Fibroblast of skin of left biceps (primary cell): Measurements from ENCODE around the gene TANGO2.

Experiments
- DNase-seq, 2 experiments: peaks; one replicate each; pipeline ENCODE4 v3.0.0-alpha.2; 2013; ENCODE audit warnings: low read depth in 2 of 2

Gene TANGO2

DNA sequence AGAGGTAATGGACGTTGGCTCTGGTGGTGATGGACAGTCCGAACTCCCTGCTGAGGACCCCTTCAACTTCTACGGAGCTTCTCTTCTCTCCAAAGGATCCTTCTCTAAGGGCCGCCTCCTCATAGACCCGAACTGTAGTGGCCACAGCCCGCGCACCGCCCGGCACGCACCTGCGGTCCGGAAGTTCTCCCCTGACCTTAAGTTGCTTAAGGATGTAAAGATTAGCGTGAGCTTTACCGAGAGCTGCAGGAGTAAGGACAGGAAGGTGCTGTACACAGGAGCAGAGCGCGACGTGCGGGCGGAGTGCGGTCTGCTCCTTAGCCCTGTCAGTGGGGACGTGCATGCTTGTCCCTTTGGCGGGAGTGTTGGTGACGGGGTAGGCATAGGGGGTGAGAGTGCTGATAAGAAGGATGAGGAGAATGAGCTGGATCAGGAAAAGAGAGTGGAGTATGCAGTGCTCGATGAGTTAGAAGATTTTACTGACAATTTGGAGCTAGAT lies 65.2 kb downstream of the TANGO2 start:
- no peak for DNase-seq

DNA sequence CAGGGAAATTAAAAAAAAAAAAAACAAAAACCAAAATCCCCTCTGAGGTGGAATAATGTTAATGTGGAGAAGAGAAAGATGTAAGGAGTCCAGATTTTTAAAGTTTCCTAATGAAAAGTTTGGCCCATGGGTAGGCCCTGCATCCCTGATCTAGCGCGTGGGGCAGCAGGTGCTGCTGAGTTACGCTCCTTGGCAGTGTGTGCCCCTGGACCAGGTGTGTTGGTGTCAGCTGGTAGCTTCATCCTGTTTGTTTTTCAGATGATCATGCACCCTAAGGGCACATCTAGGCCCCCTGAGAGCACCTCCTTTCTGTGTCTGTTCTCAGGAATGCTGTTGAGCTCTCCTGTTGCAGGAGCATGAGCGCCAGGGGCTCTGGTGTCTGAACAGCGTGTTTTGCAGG lies 65.9 kb downstream of the TANGO2 start:
- no peak for DNase-seq

GRCh38 chr22:20087319-20088262 lies 66.7 kb downstream of the TANGO2 start:
- no peak for DNase-seq

DNA sequence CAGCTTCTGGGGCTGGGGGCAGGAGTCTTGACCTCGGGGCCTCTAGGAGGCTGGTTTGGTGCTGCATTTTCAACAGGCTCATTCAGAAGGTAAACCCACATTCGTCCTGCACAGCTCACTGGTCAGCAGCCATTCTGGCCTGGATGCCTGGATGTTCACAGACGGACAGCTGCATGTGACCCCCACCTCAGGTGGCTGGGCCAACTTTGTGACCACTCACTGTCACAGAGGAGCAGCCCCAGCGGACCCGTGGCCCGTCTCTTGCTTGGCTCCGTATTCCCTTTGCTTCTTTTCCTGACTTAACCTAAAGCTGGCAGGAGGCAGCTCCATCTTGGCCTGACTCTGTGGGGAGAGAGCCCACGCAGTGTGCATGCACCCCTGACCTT lies 67.3 kb downstream of the TANGO2 start:
- DNase-seq: no peak

- no peak for DNase-seq
Observed at GRCh38 chr22:20089226-20089976, 68.5 kb downstream of the TANGO2 start.

DNA sequence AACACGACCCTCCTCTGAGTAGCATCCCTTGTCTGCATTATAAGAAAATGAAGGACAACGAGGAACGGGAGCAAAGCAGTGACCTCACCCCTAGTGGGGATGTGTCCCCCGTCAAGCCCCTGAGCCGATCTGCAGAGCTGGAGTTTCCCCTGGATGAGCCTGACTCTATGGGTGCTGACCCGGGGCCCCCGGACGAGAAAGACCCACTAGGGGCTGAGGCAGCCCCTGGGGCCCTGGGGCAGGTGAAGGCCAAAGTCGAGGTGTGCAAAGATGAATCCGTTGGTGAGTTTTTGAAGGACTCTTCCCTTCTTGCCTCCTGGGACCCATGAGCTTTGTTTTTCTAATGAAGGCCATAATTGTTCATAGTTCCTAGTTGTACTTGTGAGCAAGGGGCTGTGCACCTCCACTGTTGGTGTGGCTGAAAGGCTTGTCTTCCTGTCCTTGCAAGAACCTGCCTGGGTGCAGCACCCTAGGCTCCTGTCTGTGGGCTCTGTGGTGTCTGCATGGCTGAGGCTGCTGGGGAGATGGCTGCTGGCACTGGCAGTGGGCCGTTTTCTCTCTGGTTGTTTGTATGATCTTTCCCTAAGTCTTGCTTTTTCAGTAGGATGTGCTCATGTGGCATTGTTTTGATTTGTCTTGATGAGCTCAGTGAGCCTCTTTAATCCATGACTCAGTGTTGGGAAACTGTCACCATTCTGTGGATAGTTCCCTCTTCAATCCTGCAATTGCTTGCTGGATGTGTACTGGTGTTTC lies 69.2 kb downstream of the TANGO2 start:
- DNase-seq: no peak

GRCh38 chr22:20090730-20091240 lies 69.9 kb downstream of the TANGO2 start:
- DNase-seq: no peak

GRCh38 chr22:20091690-20092476 lies 71.0 kb downstream of the TANGO2 start:
- no peak for DNase-seq

- no peak for DNase-seq
Observed at GRCh38 chr22:20092477-20092854, 71.6 kb downstream of the TANGO2 start.

DNA sequence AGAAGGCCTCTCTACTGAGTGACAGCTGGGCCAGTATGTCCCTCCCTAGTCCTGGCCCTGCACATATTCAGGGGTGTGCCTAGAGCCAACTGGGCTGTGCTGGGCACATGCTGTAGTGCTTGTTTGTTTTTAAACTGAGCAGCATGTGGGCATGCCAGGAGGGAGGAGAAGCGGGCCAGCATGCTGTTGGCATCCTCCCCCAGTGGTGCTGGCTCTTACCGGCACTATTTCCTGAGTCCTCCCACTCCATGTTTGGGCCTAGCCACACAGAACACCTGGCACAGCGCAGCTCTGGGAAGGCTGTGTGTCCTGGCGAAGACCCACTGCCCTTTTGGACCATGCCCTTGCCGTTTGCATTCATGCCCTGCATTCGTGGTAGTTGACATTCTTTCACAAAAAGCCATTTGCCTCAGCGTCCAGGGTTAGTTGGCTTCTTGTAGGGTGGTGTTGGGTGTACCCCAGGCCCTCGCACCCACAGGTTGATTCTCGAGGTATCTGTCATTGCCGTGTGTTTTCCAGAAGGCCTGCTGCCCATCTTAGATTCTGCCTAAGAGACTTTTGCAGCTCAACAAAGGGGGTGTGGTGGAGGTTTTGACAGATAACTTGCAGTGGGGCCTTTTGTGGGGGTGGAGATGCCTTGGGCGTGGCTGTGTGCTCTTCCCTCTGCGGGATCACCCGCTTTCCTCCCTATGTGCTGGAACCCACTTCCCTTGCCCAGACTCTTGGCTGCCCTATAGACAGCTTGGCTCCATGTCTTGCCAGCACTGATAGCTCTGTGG lies 72.7 kb downstream of the TANGO2 start:
- no peak for DNase-seq

GRCh38 chr22:20094197-20094807 lies 73.4 kb downstream of the TANGO2 start:
- no peak for DNase-seq

DNA sequence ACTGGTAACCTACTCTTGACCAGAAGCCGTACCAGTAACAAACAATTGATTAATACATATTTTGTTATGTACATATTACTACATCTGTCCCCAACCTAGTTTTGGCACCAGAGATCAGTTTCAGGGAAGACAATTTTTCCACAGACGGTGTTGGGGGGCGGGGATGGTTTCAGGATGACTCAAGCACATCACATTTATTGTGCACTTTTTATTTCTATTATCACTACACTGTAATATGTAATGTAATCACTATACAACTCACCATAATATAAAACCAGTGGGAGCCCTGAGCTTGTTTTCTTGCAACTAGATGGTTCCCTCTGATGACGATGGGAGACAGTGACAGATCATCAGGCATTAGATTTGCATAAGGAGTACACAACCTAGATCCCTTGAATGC lies 74.6 kb downstream of the TANGO2 start:
- no peak for DNase-seq

DNA sequence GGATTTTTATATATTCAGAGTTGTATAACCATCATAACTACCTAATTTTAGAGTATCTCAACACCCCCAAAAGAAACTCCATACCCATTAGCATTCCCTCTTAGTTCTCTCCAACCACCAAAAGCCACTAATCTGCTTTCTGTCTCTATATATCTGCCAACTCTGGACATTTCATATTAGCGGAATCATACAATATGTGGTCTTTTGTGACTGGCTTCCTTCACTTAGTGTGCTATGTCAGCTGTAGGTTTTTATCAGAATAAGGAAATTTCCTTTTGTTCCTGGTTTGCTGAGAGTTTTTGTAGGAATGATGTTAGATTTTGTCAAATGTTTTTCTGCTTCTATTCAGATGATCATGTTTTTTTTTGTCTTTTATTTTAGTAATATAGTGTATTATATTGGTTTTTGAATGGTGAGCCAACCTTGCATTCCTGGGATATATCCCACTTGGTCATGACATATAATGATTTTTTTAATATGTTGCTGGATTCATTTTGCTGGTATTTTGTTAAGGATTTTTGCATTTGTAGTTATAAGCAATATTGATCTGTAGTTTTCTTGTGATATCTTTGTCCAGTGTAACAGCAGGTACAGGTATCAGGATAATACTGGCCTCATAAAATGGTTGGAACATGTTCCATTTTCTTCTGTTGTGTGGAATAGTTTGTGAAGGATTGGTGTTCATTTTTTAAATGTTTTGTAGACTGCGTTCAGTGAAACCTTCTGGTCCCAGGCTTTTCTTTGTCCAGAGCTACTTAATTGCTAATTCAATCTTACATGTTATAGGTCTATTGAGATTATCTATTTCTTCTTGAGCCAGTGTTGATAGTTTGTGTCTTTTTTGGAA lies 75.9 kb downstream of the TANGO2 start:
- no peak for DNase-seq

- no peak for DNase-seq
Observed at GRCh38 chr22:20099099-20099711, 78.3 kb downstream of the TANGO2 start.

GRCh38 chr22:20101638-20102037 lies 80.7 kb downstream of the TANGO2 start:
- no peak for DNase-seq

DNA sequence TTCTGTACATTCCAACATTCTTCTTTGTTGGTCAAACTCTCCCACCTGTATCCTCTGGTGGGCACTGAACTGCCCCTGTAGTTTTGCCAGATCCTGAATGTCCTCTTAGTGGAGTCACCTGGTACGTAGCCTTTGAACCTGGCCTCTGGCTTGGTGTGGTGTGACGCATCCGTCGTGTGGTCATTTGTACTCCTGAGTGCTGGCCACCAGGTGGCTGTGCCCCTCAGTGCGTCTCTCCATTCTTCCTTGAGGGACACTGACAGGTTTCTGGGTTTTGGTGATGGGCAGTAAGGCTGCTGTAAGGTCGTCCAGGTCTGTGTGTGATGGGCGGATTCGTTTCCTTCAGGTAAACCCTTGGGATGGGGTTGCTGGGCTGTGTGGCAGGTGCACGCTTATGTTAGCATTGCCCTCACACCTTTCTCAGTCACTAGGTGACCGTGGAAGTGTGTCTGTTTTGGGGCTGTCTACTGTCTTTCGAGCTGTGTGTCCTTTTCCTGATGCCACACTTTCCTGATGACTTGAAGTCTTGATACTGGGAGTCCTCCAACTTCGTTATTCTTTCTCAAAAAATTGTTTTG lies 81.4 kb downstream of the TANGO2 start:
- no peak for DNase-seq

DNA sequence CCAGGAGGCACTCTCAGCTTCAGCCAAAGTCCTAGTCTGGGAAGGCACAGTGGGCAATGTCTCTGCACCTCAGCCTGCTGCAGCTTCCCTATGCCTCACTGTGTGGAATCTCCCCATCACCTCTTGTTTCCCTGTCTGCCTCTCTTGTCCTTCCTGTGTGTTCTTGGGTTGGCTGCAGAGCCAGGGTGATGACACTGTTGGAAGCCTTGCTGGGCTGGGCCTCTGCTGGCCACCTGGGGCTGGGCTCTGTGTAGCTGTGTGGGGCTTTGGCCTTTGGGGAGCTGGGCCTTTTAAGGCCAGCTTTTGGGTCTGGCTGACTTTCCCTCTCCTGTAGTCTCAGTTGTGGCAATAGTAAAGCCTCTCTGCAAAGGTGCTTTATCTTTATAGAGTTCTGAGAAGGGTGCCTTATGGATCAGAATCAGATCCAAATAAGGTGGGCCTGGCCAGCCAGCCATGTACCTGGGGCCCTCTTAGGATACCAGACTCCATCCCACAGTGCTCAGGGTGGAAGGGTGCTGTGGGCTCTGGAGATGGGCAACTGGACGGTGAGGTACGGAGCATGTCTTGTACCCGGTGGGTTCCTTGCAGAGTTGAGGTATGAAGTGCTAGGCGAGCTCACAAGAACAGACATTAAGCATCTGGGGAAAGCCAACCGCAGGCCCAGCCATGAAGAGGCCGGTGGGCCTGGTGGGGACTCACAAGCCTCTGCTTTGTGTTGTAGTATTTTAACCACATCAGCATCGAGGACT lies 84.7 kb downstream of the TANGO2 start:
- DNase-seq: no peak
